ENCODE results near the gene GAD1.

GRCh38 chr2:170895023-170895757, 78.5 kb downstream of the GAD1 start:
- no peak for TF ChIP-seq POLR2A (IDR thresholded peaks at IDR 0.05; ENCODE audit: low read depth)
- TF ChIP-seq CTCF (IDR thresholded peaks at IDR 0.05), result no peak
- TF ChIP-seq POLR2AphosphoS5 (IDR thresholded peaks at IDR 0.05), result no peak
